Psoas muscle (tissue), 8 donors: ENCODE measurements around the gene CCDC198. TPM values are rescaled to one million over a fixed set of nuclear protein-coding genes. Genes with fewer than 3 reads are reported as not detected.

ENCODE experiments used
- ATAC-seq, 4 donors: fragments of 200-7000 bp; cut with Tn5 transposase; one replicate each; pipeline ENCODE4 v1.9.1; 2020; ENCODE audit warnings: moderate library complexity in 3 of 4, mild to moderate bottlenecking in 2 of 4
- DNase-seq, 2 donors: peaks; one replicate each; pipeline ENCODE4 v3.0.0-alpha.2; 2020
- H3K27ac ChIP-seq: fragments of 200-600 bp; one replicate; pipeline ENCODE4 v1.8.0; 2022
- H3K27me3 ChIP-seq, 3 donors: fragments of 200-600 bp in 1 of 3; one replicate each; pipeline versions ENCODE4 v1.6.1 to v1.8.0; 2013 to 2022; ENCODE audit warnings: low read length in 2 of 3, mild to moderate bottlenecking in 2 of 3, moderate library complexity in 1 of 3; ENCODE audit not compliant: insufficient read depth in 3 of 3
- H3K36me3 ChIP-seq, 2 donors: fragments of 200-600 bp in 1 of 2; one replicate each; pipeline versions ENCODE4 v1.6.1 to v1.8.0; 2013 to 2022; ENCODE audit warnings: low read depth in 1 of 2, mild to moderate bottlenecking in 1 of 2, moderate library complexity in 1 of 2; ENCODE audit not compliant: insufficient read depth in 1 of 2
- H3K4me1 ChIP-seq: fragments of 200-600 bp; one replicate; pipeline ENCODE4 v1.8.0; 2022
- H3K4me3 ChIP-seq: fragments of 200-600 bp; one replicate; pipeline ENCODE4 v1.8.0; 2022; ENCODE audit warnings: mild to moderate bottlenecking
- H3K9me3 ChIP-seq: fragments of 200-600 bp; one replicate; pipeline ENCODE4 v1.8.0; 2022
- CTCF ChIP-seq: fragments of 200-600 bp; IDR thresholded peaks from one replicate; pipeline ENCODE4 v1.8.0; 2022; ENCODE audit warnings: antibody characterized with exemption
- WGBS, 3 donors: extraction: QIAGEN DNeasy Blood & Tissue Kit; methylation state at CpG; one replicate each; pipeline versions ENCODE4 v1.1.6 to v1.1.7; 2013; 5-methylcytosine and 5-hydroxymethylcytosine counted together
- intact Hi-C, 2 donors: fragments of 100-400 bp; cut with DNase I; formaldehyde crosslinking; loops; one replicate each; pipeline versions ENCODE4 v1.11.0 to v1.14.2; 2022
- polyA plus RNA-seq, 3 donors: library from polyadenylated mRNA; stranded (reverse); fragments of 200-250 nt; gene quantifications; one replicate each; pipeline ENCODE4 v1.2.3, GENCODE V29; 2013
- total RNA-seq, 4 donors: library from RNA; stranded (reverse); fragmentation: NEBNext Ultra II Directional in 2 of 4; extraction: Animal tissue kit (Norgen Biotek cat#: 25700) in 2 of 4; gene quantifications; one replicate each; pipeline versions ENCODE4 v1.2.1 to v1.2.4, GENCODE V29; 2021 to 2023
- donor health status: healthy with polysubstance abuse.
- donor health status: DM: no; HTN: no; CAD: no; lungs with moderate emphysema.
- donor health status: Bipolar disorder and iron deficiency.
- donor health status: healthy.
- donor health status: DM: yes; HTN: yes; CAD: no.
- donor health status: DM: no; HTN: no; CAD: no.
- donor health status: DM: no; HTN: no; CAD: no.
- donor health status: DM: yes; HTN: yes; CAD: no.

The CCDC198 gene
- total and polyA plus RNA-seq, 7 donors, result not detected

DNA sequence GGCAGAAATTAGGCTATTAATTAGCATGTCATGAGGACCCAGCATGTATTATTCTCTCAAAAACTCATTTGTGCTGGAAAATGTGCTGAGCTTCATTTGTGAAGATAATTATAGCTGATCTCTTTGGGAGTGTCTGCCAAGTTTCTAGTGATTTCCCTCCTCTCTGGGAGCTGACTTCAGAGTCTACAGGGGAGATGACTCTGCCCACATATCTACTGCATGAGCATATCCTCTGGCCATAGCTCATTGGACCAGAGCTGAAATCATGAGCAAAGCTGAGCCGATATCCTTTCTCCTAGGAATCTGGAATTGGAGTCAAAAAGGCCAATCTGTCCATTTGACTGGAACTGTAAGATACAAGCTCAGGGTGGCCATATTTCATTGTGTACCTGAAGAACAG is 5.9 kb downstream of the CCDC198 start:
- DNase-seq, result no peak
- no peak for ATAC-seq
- intact Hi-C loops, result loop anchor here in 1 of 2 donors (5.0 kb wide), 1 partner anchor 585 kb away; no protein-coding TSS in a partner anchor
- no peak overlapping the region for H3K4me3 ChIP-seq
- no peak for TF ChIP-seq CTCF
- H3K36me3 ChIP-seq, result no peaks in the 10 kb centered on the region
- no peak overlapping the region for H3K27ac ChIP-seq
- H3K9me3 ChIP-seq, result no peaks in the 10 kb centered on the region
- WGBS, 3 donors, result 17 to 21% (median 17%) methylated on average over 1 of the region's 1 CpG
- no peaks in the 10 kb centered on the region for H3K27me3 ChIP-seq
- H3K4me1 ChIP-seq, result no peaks in the 10 kb centered on the region

DNA sequence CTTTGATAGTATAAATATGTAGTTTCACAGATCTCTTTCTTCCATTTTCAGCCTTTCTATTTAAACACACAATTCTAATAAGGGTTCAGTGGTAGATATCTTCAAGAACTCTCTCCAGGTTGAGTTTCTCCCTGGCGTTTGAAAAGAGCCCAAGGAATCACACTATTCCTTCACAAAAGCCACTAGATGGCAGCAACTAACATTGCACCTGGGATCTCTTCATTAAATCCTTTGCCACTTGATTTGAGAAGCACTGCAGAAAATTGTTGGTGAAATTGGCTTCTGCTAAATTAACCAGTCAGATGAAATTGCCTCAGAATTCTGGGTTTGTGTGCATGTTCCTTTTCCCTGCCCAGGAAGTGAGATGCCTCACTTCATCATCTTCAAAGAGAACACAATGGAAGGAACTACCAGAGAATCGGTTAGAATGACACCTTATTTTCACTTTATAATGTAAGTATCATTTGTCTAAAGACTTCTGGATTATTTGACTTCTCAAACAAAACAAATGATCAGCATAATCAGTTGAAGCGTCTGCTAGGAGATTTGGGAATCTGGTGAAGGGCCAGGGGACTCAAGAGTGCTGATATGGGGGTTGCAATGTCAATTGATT is 6.8 kb downstream of the CCDC198 start:
- Histone ChIP-seq H3K4me3 (no peak overlapping the region), H3K4me1 (no peaks in the 10 kb centered on the region), H3K9me3 (no peaks in the 10 kb centered on the region), H3K36me3 (no peaks in the 10 kb centered on the region), H3K27me3 (no peaks in the 10 kb centered on the region), H3K27ac (no peak overlapping the region)
- TF ChIP-seq CTCF, result peak; percentile 61
- intact Hi-C loops, result loop anchor here in 1 of 2 donors (5.0 kb wide), 1 partner anchor 585 kb away; no protein-coding TSS in a partner anchor
- DNase-seq (no peak), ATAC-seq (no peak)
- WGBS, 3 donors, result 30 to 37% (median 32%) methylated on average over 3 of the region's 3 CpGs

GRCh38 chr14:57485635-57486034 is 8.0 kb downstream of the CCDC198 start:
- ATAC-seq (no peak), DNase-seq (no peak)
- no peak for TF ChIP-seq CTCF
- Histone ChIP-seq H3K27me3 (no peaks in the 10 kb centered on the region), H3K4me1 (no peaks in the 10 kb centered on the region), H3K27ac (no peak overlapping the region), H3K36me3 (no peaks in the 10 kb centered on the region), H3K4me3 (no peak overlapping the region), H3K9me3 (no peaks in the 10 kb centered on the region)
- intact Hi-C loops, result loop anchor here (2.0 to 5.0 kb wide), 2 partner anchors 587 kb away; no protein-coding TSS in a partner anchor

- no peak for TF ChIP-seq CTCF
- intact Hi-C loops, result no loop called here
Observed at GRCh38 chr14:57482120-57482519, 11.5 kb downstream of the CCDC198 start.

DNA sequence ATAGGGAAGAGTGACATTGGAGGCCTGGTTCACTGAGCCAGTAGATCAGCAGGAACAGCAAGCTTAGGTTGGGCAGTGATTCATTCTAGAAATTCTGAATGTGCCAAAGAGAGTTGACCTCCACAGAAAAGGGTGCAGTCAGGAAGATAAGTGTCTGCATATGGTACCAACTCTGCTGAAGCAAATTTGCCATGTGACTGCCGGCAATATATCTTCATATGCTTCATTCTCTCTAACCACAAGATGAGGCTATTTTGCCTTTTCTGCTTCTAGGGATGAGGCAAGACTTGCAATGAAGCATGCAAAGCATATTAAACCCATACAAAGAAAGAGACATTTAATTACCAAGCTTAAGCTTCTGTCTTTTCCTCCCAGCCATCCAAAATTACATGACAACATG is 13.6 kb downstream of the CCDC198 start:
- ATAC-seq (no peak), DNase-seq (no peak)
- intact Hi-C loops, result no loop called here
- Histone ChIP-seq H3K36me3 (no peaks in the 10 kb centered on the region), H3K27ac (no peak overlapping the region), H3K9me3 (no peaks in the 10 kb centered on the region), H3K4me1 (no peaks in the 10 kb centered on the region), H3K27me3 (no peaks in the 10 kb centered on the region), H3K4me3 (no peak overlapping the region)
- no peak for TF ChIP-seq CTCF
- 85 to 95% (median 92%) methylated on average over 1 of the region's 1 CpG for WGBS, 3 donors

More at GRCh38 chr14:57482120-57482519, 11.5 kb downstream of the CCDC198 start:
- Histone ChIP-seq H3K36me3 (no peaks in the 10 kb centered on the region), H3K9me3 (no peaks in the 10 kb centered on the region), H3K27me3 (no peaks in the 10 kb centered on the region), H3K4me3 (no peak overlapping the region), H3K4me1 (no peaks in the 10 kb centered on the region), H3K27ac (no peak overlapping the region)
- WGBS, 3 donors, result 36 to 41% (median 36%) methylated on average over 3 of the region's 3 CpGs
- DNase-seq (no peak), ATAC-seq (no peak)
